GM23338 (cell line): ENCODE measurements around the gene APC2.

Experiments
- CTCF ChIP-seq, 2 experiments: fragments of 200-600 bp in 1 of 2; sonication (generic) in 1 of 2; conservative IDR thresholded peaks; 2 replicates each; pipeline versions ENCODE4 v1.5.1 to v1.6.1; 2016 to 2017; ENCODE audit warnings: antibody characterized with exemption in 2 of 2, low read depth in 2 of 2, mild to moderate bottlenecking in 2 of 2, moderate library complexity in 1 of 2
- ETS1 ChIP-seq: IDR thresholded peaks from 2 replicates; pipeline ENCODE4 v1.6.1; 2016; ENCODE audit warnings: antibody characterized with exemption
- EZH2 ChIP-seq: fragments of 200-600 bp; sonication (generic); IDR thresholded peaks from one replicate; pipeline ENCODE4 v1.8.0; 2017; ENCODE audit warnings: antibody characterized with exemption, mild to moderate bottlenecking, low read depth; ENCODE audit not compliant: unreplicated experiment
- POLR2AphosphoS5 ChIP-seq: IDR thresholded peaks from 2 replicates; pipeline ENCODE4 v1.6.1; 2016; ENCODE audit warnings: antibody characterized with exemption, low read depth

GRCh38 chr19:1503925-1504773 lies 54.2 kb downstream of the APC2 start:
- TF ChIP-seq EZH2 (no peak), CTCF (conservative IDR thresholded peaks at IDR 0.05; ENCODE audit: low read depth in 2 of 2) (no peak), POLR2AphosphoS5 (no peak), ETS1 (no peak)
